ENCODE results near the gene ENG.
"Not testable (repeated sequence)": the region's sequence is repeated elsewhere in the genome, so short reads cannot be mapped to it uniquely, and the experiment has no call there.

ENG gene

GRCh38 chr9:127870153-127870491 is 15.7 kb upstream of the ENG start:
- ATAC-seq: not testable (repeated sequence)

DNA sequence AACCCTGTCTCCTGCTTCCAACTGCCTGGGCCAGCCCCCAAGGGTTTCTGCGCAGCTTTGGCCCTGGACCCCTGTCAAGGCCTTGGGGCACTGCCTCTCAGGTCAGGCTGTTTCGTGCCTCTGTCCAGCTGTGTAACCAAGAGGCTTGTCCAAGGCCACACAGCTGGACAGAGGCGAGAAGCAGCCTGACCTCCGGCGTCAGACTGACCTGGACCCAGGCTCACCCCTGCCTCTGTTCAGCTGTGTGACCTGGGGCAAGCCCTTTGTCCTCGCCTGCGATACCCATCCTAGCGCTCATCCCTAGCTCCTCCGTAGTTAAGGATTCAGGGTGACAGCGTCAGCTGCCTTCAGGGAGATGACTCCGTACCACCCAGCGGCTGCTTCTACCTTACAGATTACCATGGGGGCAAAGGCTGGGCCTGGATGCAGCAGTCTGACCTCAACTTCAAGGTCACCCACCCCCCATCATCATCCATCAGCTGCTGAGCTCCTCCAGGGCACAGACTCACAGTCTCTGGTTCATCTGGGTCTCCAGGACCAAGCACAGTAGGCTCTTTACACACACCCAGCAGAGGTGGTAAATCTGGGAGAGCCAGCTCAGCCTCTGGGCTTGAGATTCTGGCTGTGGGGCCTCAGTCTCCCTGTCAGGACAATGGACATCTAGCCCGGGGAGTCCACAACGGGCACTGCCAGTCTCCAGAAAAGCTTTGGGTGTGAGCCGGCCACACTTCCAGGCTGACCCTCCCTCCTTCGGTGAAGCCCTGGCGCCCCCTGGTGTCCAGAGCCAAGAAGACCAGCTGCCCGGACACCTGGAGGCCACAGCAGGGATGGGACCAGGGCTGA is 15.1 kb upstream of the ENG start:
- TF ChIP-seq PPARA (CRISPR knock-in tag; IDR thresholded peaks at IDR 0.05; ENCODE audit: borderline replicate concordance): no peak
- ATAC-seq: peak; percentile 97

- no peak for ATAC-seq
- TF ChIP-seq ZNF8 (CRISPR knock-in tag; IDR thresholded peaks at IDR 0.05) (no peak), RARB (CRISPR knock-in tag; IDR thresholded peaks at IDR 0.05) (no peak), TSHZ2 (CRISPR knock-in tag; IDR thresholded peaks at IDR 0.05) (no peak), TCF4 (CRISPR knock-in tag; IDR thresholded peaks at IDR 0.05; ENCODE audit: borderline replicate concordance) (no peak), ZNF565 (CRISPR knock-in tag; conservative IDR thresholded peaks at IDR 0.05; ENCODE audit: low read depth) (no peak), ZNF70 (CRISPR knock-in tag; IDR thresholded peaks at IDR 0.05) (no peak), CREB5 (CRISPR knock-in tag; IDR thresholded peaks at IDR 0.05; ENCODE audit: low read depth) (no peak), ARNTL (CRISPR knock-in tag; IDR thresholded peaks at IDR 0.05; ENCODE audit: borderline replicate concordance, low read depth) (no peak), ZC3H10 (CRISPR knock-in tag; IDR thresholded peaks at IDR 0.05) (no peak), CSRNP3 (CRISPR knock-in tag; IDR thresholded peaks at IDR 0.05) (no peak)
- TF ChIP-seq, protein P1, sequence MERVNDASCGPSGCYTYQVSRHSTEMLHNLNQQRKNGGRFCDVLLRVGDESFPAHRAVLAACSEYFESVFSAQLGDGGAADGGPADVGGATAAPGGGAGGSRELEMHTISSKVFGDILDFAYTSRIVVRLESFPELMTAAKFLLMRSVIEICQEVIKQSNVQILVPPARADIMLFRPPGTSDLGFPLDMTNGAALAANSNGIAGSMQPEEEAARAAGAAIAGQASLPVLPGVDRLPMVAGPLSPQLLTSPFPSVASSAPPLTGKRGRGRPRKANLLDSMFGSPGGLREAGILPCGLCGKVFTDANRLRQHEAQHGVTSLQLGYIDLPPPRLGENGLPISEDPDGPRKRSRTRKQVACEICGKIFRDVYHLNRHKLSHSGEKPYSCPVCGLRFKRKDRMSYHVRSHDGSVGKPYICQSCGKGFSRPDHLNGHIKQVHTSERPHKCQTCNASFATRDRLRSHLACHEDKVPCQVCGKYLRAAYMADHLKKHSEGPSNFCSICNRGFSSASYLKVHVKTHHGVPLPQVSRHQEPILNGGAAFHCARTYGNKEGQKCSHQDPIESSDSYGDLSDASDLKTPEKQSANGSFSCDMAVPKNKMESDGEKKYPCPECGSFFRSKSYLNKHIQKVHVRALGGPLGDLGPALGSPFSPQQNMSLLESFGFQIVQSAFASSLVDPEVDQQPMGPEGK (CRISPR knock-in tag; IDR thresholded peaks at IDR 0.05; ENCODE audit: borderline replicate concordance): no peak
These were observed 13.9 kb upstream of the ENG start for GRCh38 chr9:127868278-127868902.

DNA sequence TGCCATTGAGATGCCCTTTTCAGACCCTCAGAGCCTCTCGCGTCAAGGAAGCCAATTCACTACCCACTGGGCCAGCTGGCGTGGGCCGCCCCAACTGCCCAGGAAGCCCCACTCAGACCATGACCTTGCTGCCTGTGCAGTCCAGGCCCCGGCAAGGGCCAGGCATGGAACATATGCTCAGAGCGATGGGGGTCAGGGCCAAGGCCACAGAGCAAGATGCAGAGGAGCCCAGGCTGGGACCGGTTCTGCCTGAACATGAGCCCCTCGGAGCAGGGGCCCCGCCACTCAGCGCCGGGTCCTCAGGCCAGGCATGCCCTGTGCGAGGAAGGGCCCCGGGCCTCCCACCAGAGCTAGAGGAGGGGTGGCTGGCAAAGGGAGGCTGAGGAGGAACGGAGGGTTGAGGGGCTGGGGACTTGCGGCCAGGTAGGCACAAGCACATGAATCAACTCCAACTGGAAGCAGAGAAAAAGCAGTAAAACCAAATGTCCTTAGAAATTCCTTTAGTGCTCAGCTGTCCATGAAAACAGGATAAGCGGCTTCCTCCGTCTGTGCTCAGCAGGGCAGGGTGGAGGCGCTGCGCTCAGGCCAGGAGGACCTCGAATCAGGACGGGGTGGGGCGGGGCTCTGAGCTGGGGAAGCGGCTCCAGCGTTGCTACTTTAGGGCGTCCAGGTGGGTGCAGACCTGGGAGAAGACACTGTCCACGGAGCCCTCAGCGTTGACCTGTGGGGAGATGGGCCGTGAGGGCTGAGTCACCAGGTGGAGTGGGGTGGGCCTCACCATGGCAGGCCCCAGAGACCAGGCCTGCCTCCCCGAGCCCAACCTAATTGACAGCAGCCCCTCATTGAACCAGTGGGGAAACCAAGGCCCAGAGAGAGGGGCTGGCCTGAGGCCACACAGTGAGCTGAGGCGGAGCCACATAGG is 13.2 kb upstream of the ENG start:
- TF ChIP-seq ESRRG (CRISPR knock-in tag; IDR thresholded peaks at IDR 0.05) (no peak), CREB5 (CRISPR knock-in tag; IDR thresholded peaks at IDR 0.05; ENCODE audit: low read depth) (no peak), ZNF70 (CRISPR knock-in tag; IDR thresholded peaks at IDR 0.05) (no peak), BACH2 (CRISPR knock-in tag; IDR thresholded peaks at IDR 0.05; ENCODE audit: borderline replicate concordance) (no peak), ZNF565 (CRISPR knock-in tag; conservative IDR thresholded peaks at IDR 0.05; ENCODE audit: low read depth) (no peak), RARB (CRISPR knock-in tag; IDR thresholded peaks at IDR 0.05) (no peak), ZNF8 (CRISPR knock-in tag; IDR thresholded peaks at IDR 0.05) (no peak), TOX (CRISPR knock-in tag; IDR thresholded peaks at IDR 0.05; ENCODE audit: borderline replicate concordance) (no peak), PPARA (CRISPR knock-in tag; IDR thresholded peaks at IDR 0.05; ENCODE audit: borderline replicate concordance) (no peak), SNAI2 (CRISPR knock-in tag; IDR thresholded peaks at IDR 0.05) (no peak), ZFP3 (CRISPR knock-in tag; IDR thresholded peaks at IDR 0.05) (no peak), CSRNP3 (CRISPR knock-in tag; IDR thresholded peaks at IDR 0.05) (no peak), ZC3H10 (CRISPR knock-in tag; IDR thresholded peaks at IDR 0.05) (no peak)
- no peak for ATAC-seq

All from SK-N-SH treated with all-trans-retinoic acid at 6 μM for 48 hours (cell line).